Measurements from ENCODE around the gene ZBTB7C.

ZBTB7C gene

DNA sequence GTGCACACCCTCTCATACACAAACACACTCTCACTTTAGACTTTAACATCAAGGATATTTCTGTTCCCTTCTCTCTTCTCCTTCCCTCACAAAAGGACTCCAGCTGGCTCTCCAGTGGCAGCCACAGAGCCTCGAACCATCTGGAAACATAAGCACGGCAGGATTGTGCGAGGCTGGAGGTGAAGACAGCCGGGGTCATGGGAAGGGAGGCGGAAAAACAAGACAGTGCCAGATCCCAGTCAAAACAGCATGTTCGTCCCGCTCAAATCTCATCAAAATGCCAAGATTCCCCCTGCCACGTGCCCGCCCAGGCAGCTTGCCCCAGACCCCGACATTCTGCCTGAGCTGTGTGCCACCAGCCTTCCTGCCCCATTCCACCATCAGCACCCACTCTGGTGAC, 180.3 kb downstream of the ZBTB7C start:
- TF ChIP-seq REST (IDR thresholded peaks at IDR 0.05; ENCODE audit: insufficient read depth in 1 of 2, low read depth in 2 of 2, low read length in 2 of 2), result no peak
- TF ChIP-seq SIN3A (IDR thresholded peaks at IDR 0.05; ENCODE audit: borderline replicate concordance, insufficient read depth, low read length), result no peak
- no peak for TF ChIP-seq FOXP2 (optimal IDR thresholded peaks at IDR 0.05; ENCODE audit: borderline replicate concordance, extremely low read depth, extremely low read length, insufficient read depth)
- TF ChIP-seq TAF1 (IDR thresholded peaks at IDR 0.05; ENCODE audit: borderline replicate concordance, insufficient read depth, low read length), result no peak

- TF ChIP-seq REST (IDR thresholded peaks at IDR 0.05; ENCODE audit: insufficient read depth in 1 of 2, low read depth in 2 of 2, low read length in 2 of 2) (no peak), POLR2AphosphoS5 (IDR thresholded peaks at IDR 0.05; ENCODE audit: low read depth, low read length) (no peak)
Observed at GRCh38 chr18:48228301-48228715, 180.9 kb downstream of the ZBTB7C start.

GRCh38 chr18:48227206-48227605, 182.0 kb downstream of the ZBTB7C start:
- TF ChIP-seq REST (IDR thresholded peaks at IDR 0.05; ENCODE audit: insufficient read depth in 1 of 2, low read depth in 2 of 2, low read length in 2 of 2) (no peak), TAF1 (IDR thresholded peaks at IDR 0.05; ENCODE audit: borderline replicate concordance, insufficient read depth, low read length) (no peak), POLR2AphosphoS5 (IDR thresholded peaks at IDR 0.05; ENCODE audit: low read depth, low read length) (no peak), FOXP2 (optimal IDR thresholded peaks at IDR 0.05; ENCODE audit: borderline replicate concordance, extremely low read depth, extremely low read length, insufficient read depth) (no peak), SIN3A (IDR thresholded peaks at IDR 0.05; ENCODE audit: borderline replicate concordance, insufficient read depth, low read length) (no peak)

DNA sequence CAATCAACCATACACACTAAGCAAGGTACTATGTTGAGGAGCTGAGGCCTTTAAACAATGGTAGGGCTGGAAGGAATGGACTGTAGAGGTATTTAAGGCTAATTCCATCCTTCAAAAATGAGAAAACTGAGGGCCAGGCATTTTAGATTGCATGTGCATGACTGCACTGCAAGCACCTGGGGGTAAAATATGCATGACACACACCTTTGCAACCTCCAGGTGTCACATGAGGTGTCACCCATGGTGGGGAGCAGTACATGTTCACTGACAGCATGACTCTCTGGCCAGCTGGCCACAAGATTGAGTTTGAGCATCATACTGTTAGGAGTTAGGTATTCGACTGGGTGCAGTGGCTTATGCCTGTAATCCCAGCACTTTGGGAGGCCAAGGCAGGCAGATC, 182.8 kb downstream of the ZBTB7C start:
- no peak for TF ChIP-seq FOXP2 (optimal IDR thresholded peaks at IDR 0.05; ENCODE audit: borderline replicate concordance, extremely low read depth, extremely low read length, insufficient read depth)
- no peak for TF ChIP-seq REST (IDR thresholded peaks at IDR 0.05; ENCODE audit: insufficient read depth in 1 of 2, low read depth in 2 of 2, low read length in 2 of 2)
- no peak for TF ChIP-seq TAF1 (IDR thresholded peaks at IDR 0.05; ENCODE audit: borderline replicate concordance, insufficient read depth, low read length)
- TF ChIP-seq SIN3A (IDR thresholded peaks at IDR 0.05; ENCODE audit: borderline replicate concordance, insufficient read depth, low read length), result no peak

- no peak for TF ChIP-seq POLR2AphosphoS5 (IDR thresholded peaks at IDR 0.05; ENCODE audit: low read depth, low read length)
- TF ChIP-seq SIN3A (IDR thresholded peaks at IDR 0.05; ENCODE audit: borderline replicate concordance, insufficient read depth, low read length), result no peak
- TF ChIP-seq FOXP2 (optimal IDR thresholded peaks at IDR 0.05; ENCODE audit: borderline replicate concordance, extremely low read depth, extremely low read length, insufficient read depth), result no peak
- TF ChIP-seq REST (IDR thresholded peaks at IDR 0.05; ENCODE audit: insufficient read depth in 1 of 2, low read depth in 2 of 2, low read length in 2 of 2), result no peak
- TF ChIP-seq TAF1 (IDR thresholded peaks at IDR 0.05; ENCODE audit: borderline replicate concordance, insufficient read depth, low read length), result no peak
Observed at GRCh38 chr18:48222118-48222517, 187.1 kb downstream of the ZBTB7C start.
